WI38 (cell line): Measurements from ENCODE around the gene FGD4.

Experiments used
- H3K4me3 ChIP-seq: 2 replicates; pipeline ENCODE4 v1.5.1; 2011; ENCODE audit warnings: low read depth, mild to moderate bottlenecking, control low read depth, low read length
- CTCF ChIP-seq: IDR thresholded peaks from 2 replicates; pipeline ENCODE4 v1.5.1; 2012; ENCODE audit warnings: low read depth, mild to moderate bottlenecking, control low read depth, low read length

Gene FGD4

GRCh38 chr12:32535288-32535999 is 136.1 kb downstream of the FGD4 start:
- peak overlapping the region; percentile 63 for H3K4me3 ChIP-seq
- no peak for TF ChIP-seq CTCF

GRCh38 chr12:32536000-32536345 is 136.6 kb downstream of the FGD4 start:
- TF ChIP-seq CTCF: no peak
- peak overlapping the region; percentile 63 for H3K4me3 ChIP-seq

- no peak for TF ChIP-seq CTCF
- no peak overlapping the region for H3K4me3 ChIP-seq
Measured at GRCh38 chr12:32541754-32542374, 142.5 kb downstream of the FGD4 start.

GRCh38 chr12:32542428-32543229 is 143.3 kb downstream of the FGD4 start:
- no peak overlapping the region for H3K4me3 ChIP-seq
- TF ChIP-seq CTCF: no peak

GRCh38 chr12:32544893-32545292 is 145.5 kb downstream of the FGD4 start:
- H3K4me3 ChIP-seq: no peak overlapping the region
- TF ChIP-seq CTCF: no peak

GRCh38 chr12:32545413-32545980 is 146.1 kb downstream of the FGD4 start:
- H3K4me3 ChIP-seq: no peak overlapping the region
- TF ChIP-seq CTCF: no peak
